SU-DHL-6 (cell line): ENCODE measurements around the gene PSD.

Source experiments
- CTCF ChIP-seq: fragments of 200-600 bp; sonication (generic); IDR thresholded peaks from one replicate; pipeline ENCODE4 v1.5.1; 2017; ENCODE audit warnings: antibody characterized with exemption, mild to moderate bottlenecking, low read length, moderate library complexity; ENCODE audit not compliant: insufficient read depth, poor library complexity, severe bottlenecking
- EZH2phosphoT487 ChIP-seq: fragments of 200-600 bp; sonication (generic), shearing (Covaris generic); conservative IDR thresholded peaks from 2 replicates; pipeline ENCODE4 v1.6.1; 2018; ENCODE audit warnings: mild to moderate bottlenecking, antibody characterized with exemption, low read length, moderate library complexity, mixed read lengths

GRCh38 chr10:102419269-102420180, 940 bp upstream of the PSD start:
- TF ChIP-seq CTCF = no peak
- no peak for TF ChIP-seq EZH2phosphoT487
